ENCODE results near the gene NDUFAF7. TPM values are rescaled to one million over a fixed set of nuclear protein-coding genes. Genes with fewer than 3 reads are reported as not detected.

The NDUFAF7 gene
- total and polyA plus RNA-seq, 2 of the 13 experiments (the other 11 are each of a cell fraction or from before 2014, with no cell fraction given), result 27.0 to 40.8 TPM

DNA sequence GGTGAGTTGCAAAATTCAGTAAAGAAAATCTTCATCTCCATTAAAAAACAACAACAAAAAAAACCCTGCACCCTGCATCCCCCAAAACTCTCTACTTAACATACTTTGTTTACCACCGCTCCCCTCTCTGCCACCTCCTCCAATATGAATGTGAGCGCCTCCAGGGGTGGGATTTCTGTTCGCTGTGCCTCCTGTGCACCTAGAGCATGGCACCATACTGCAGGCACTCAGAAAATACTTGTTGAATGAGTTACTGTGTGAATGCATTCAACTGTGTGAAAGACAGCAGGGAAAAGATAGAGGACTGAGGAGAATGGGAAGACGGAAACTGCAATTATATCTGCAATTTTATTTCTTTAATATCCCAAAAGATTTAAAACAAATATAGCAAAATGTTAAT is 4.6 kb upstream of the NDUFAF7 start:
- Histone ChIP-seq H3K4me3 (replicated peaks in 1 of 3; ENCODE audit: insufficient read depth in 1 of 3, low read depth in 2 of 3, low read length in 3 of 3) (no peak overlapping the region), H2AFZ (ENCODE audit: low read length) (no peak overlapping the region), H3K36me3 (replicated peaks in 1 of 2; ENCODE audit: control insufficient read depth in 1 of 2, insufficient read depth in 2 of 2, low read length in 2 of 2) (peaks cover 11 to 43% of the 10 kb centered on the region in 2 experiments), H3K4me2 (ENCODE audit: low read depth, low read length) (peak overlapping the region; percentile 30; the same call in 1 of the 2 replicates), H3K9me3 (ENCODE audit: low read length) (no peaks in the 10 kb centered on the region), H3K9ac (ENCODE audit: insufficient read depth, low read depth, low read length) (no peak overlapping the region), H4K20me1 (ENCODE audit: insufficient read depth, low read length) (peaks cover 23% of the 10 kb centered on the region), H3K4me1 (ENCODE audit: insufficient read depth, low read length) (peaks cover 53% of the 10 kb centered on the region), H3K79me2 (ENCODE audit: insufficient read depth, low read length) (peaks cover 76% of the 10 kb centered on the region), H3K27ac (ENCODE audit: extremely low read length, insufficient read depth, low read length) (no peak overlapping the region), H3K27me3 (ENCODE audit: control insufficient read depth in 1 of 2, insufficient read depth in 2 of 2, low read length in 2 of 2) (no peaks in the 10 kb centered on the region; a peak in 1 of 5 replicates)
- ChIA-PET CTCF (ENCODE audit: low intra/inter-chr PET ratio, low total read pairs) (no interaction called here), POLR2A (interaction anchor here (0.6 to 1.2 kb wide), 2 partner anchors 35 kb away, joined by 3 read pairs; no protein-coding TSS in a partner anchor)
- WGBS (ENCODE audit: low lambda C conversion rate), result 96% methylated on average over 4 of the region's 4 CpGs
- in situ Hi-C loops (cut with HindIII; ENCODE audit: extremely low pct_ligation_motif_present, low pct_unique_long_range_greater_than_20kb), result loop anchor here (5.0 kb wide), 1 partner anchor 70 kb away; the partner anchor contains the start of gene EIF2AK2
- intact Hi-C loops (cut with micrococcal nuclease; ENCODE audit: unreplicated experiment), result no loop called here
- ATAC-seq, result no peak
- BruUV-seq (replicated peaks), result no TSS peak
- TF ChIP-seq MBNL3 (CRISPR knock-in tag; conservative IDR thresholded peaks at IDR 0.05) (no peak), ZFP82 (CRISPR knock-in tag; IDR thresholded peaks at IDR 0.05; ENCODE audit: borderline replicate concordance) (no peak), KDM5A (IDR thresholded peaks at IDR 0.05; ENCODE audit: borderline replicate concordance, low read length) (no peak), MTA1 (CRISPR knock-in tag; IDR thresholded peaks at IDR 0.05; ENCODE audit: borderline replicate concordance) (no peak), ZNF354B (CRISPR knock-in tag; IDR thresholded peaks at IDR 0.05) (no peak), ZNF234 (CRISPR knock-in tag; conservative IDR thresholded peaks at IDR 0.05) (no peak), ZNF326 (CRISPR knock-in tag; IDR thresholded peaks at IDR 0.05; ENCODE audit: borderline replicate concordance) (no peak), CCAR2 (optimal IDR thresholded peaks at IDR 0.05; ENCODE audit: low read depth, low read length) (no peak), SCMH1 (CRISPR knock-in tag; IDR thresholded peaks at IDR 0.05; ENCODE audit: borderline replicate concordance) (no peak), ZFX (CRISPR knock-in tag; IDR thresholded peaks at IDR 0.05; ENCODE audit: low read depth) (no peak), SMARCC2 (IDR thresholded peaks at IDR 0.05) (no peak), RORA (CRISPR knock-in tag; IDR thresholded peaks at IDR 0.05) (no peak), ZNF501 (CRISPR knock-in tag; IDR thresholded peaks at IDR 0.05) (no peak), ZNF674 (CRISPR knock-in tag; IDR thresholded peaks at IDR 0.05; ENCODE audit: low read depth) (no peak)
- TF ChIP-seq, protein P1, sequence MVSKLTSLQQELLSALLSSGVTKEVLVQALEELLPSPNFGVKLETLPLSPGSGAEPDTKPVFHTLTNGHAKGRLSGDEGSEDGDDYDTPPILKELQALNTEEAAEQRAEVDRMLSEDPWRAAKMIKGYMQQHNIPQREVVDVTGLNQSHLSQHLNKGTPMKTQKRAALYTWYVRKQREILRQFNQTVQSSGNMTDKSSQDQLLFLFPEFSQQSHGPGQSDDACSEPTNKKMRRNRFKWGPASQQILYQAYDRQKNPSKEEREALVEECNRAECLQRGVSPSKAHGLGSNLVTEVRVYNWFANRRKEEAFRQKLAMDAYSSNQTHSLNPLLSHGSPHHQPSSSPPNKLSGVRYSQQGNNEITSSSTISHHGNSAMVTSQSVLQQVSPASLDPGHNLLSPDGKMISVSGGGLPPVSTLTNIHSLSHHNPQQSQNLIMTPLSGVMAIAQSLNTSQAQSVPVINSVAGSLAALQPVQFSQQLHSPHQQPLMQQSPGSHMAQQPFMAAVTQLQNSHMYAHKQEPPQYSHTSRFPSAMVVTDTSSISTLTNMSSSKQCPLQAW (CRISPR knock-in tag; IDR thresholded peaks at IDR 0.05), result no peak
- TF ChIP-seq, protein P2, sequence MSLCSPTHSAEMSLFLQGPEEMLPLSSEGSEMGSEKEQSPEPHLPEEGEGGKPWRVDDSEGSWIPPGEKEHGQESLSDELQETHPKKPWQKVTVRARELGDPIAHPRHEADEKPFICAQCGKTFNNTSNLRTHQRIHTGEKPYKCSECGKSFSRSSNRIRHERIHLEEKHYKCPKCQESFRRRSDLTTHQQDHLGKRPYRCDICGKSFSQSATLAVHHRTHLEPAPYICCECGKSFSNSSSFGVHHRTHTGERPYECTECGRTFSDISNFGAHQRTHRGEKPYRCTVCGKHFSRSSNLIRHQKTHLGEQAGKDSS (CRISPR knock-in tag; IDR thresholded peaks at IDR 0.05; ENCODE audit: borderline replicate concordance, low read depth), result no peak
- TF ChIP-seq, protein P3, sequence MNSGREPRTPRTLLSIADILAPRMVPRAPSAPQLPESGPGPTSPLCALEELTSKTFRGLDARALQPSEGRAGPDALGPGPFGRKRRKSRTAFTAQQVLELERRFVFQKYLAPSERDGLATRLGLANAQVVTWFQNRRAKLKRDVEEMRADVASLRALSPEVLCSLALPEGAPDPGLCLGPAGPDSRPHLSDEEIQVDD (CRISPR knock-in tag; IDR thresholded peaks at IDR 0.05; ENCODE audit: borderline replicate concordance), result no peak
- TF ChIP-seq, protein P4, sequence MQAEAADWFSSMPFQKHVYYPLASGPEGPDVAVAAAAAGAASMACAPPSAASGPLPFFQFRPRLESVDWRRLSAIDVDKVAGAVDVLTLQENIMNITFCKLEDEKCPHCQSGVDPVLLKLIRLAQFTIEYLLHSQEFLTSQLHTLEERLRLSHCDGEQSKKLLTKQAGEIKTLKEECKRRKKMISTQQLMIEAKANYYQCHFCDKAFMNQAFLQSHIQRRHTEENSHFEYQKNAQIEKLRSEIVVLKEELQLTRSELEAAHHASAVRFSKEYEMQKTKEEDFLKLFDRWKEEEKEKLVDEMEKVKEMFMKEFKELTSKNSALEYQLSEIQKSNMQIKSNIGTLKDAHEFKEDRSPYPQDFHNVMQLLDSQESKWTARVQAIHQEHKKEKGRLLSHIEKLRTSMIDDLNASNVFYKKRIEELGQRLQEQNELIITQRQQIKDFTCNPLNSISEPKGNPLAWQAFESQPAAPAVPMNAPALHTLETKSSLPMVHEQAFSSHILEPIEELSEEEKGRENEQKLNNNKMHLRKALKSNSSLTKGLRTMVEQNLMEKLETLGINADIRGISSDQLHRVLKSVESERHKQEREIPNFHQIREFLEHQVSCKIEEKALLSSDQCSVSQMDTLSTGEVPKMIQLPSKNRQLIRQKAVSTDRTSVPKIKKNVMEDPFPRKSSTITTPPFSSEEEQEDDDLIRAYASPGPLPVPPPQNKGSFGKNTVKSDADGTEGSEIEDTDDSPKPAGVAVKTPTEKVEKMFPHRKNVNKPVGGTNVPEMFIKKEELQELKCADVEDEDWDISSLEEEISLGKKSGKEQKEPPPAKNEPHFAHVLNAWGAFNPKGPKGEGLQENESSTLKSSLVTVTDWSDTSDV (CRISPR knock-in tag; IDR thresholded peaks at IDR 0.05), result no peak
- DNase-seq (ENCODE audit: low spot score), result no peak
- FAIRE-seq, result no peak
